Neural progenitor cell (in vitro differentiated cells): Measurements from ENCODE around the gene IQCM.

Experiments used
- CTCF ChIP-seq: fragments of 200-600 bp; sonication (generic); IDR thresholded peaks from 2 replicates; pipeline ENCODE4 v1.5.1; 2017; ENCODE audit warnings: antibody characterized with exemption, mild to moderate bottlenecking
- EZH2 ChIP-seq: fragments of 200-600 bp; sonication (generic); IDR thresholded peaks from 2 replicates; pipeline ENCODE4 v1.6.1; 2017; ENCODE audit warnings: antibody characterized with exemption, mild to moderate bottlenecking, moderate library complexity
- EZH2phosphoT487 ChIP-seq: fragments of 200-600 bp; sonication (generic); IDR thresholded peaks from 2 replicates; pipeline ENCODE4 v1.6.1; 2017; ENCODE audit warnings: antibody characterized with exemption

GRCh38 chr4:149719357-149719756 is 96.3 kb downstream of the IQCM start:
- TF ChIP-seq CTCF, result no peak
- no peak for TF ChIP-seq EZH2
- TF ChIP-seq EZH2phosphoT487, result no peak
